Measurements from ENCODE around the gene NR1D1.

NR1D1 gene

GRCh38 chr17:40061609-40062038 lies 38.8 kb downstream of the NR1D1 start:
- DNase-seq: no peak

GRCh38 chr17:40060887-40061608 lies 39.3 kb downstream of the NR1D1 start:
- no peak for DNase-seq

DNA sequence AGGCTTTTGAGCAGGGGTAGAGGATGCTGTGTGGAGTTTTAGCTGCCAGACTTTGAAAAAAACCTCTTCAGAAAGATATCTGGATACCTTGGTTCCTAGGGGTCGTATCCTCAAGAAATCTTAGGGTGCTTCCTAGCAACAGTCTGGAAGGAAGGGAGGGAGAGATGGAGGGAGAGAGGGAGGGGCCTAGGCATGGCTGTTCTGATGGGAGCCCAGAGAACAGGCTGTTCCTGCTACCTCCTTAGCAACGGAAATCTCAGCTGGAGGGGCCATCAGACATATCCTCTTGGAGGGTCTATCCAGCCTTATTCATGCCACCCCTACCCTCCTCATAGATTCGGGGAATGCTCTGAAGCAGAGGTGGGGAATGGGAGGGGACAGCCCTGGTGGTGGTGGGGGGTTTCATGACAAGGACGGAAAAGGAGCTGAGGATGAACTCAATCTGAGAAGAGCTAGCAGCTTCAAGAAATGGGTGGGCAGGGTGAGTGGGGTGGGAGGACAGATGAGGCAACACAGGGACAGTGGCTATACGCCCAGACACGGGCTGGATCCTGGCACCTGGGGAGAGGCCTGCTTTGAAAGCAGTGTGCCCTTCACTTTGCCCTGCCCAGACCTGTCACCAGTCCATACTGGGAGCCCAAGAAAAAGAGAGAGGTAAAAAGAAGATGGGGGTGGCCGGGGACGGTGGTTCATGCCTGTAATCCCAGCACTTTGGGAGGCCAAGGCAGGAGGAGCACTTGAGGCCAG lies 40.5 kb downstream of the NR1D1 start:
- no peak for DNase-seq

- DNase-seq: no peak
Observed at GRCh38 chr17:40058865-40059264, 41.5 kb downstream of the NR1D1 start.

DNA sequence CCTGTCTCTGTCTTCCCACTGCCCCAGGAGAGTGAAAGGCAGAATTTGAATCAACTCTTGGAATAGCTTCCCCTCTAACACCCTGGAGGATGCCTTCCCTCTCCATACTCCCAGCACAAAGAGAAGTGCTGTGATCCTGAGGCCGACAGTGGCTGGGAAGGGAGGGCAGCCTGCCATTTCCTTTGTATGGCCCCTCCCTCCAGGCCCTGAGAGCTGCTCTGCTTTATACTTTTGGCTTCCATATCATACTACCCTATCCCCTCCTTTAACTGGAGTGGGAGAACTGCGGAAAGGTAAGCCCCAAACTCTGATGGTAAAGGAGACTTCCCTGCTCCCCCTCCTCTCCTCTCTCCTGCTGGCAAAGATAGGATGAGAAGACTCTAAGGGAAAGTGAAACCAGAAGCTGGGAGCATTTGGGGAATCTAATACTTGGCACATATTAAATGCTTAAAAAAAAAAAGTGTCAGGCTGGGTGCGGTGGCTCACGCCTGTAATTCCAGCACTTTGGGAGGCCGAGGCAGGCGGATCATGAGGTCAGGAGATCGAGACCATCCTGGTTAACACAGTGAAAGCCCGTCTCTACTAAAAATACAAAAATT lies 42.1 kb downstream of the NR1D1 start:
- DNase-seq: no peak

DNA sequence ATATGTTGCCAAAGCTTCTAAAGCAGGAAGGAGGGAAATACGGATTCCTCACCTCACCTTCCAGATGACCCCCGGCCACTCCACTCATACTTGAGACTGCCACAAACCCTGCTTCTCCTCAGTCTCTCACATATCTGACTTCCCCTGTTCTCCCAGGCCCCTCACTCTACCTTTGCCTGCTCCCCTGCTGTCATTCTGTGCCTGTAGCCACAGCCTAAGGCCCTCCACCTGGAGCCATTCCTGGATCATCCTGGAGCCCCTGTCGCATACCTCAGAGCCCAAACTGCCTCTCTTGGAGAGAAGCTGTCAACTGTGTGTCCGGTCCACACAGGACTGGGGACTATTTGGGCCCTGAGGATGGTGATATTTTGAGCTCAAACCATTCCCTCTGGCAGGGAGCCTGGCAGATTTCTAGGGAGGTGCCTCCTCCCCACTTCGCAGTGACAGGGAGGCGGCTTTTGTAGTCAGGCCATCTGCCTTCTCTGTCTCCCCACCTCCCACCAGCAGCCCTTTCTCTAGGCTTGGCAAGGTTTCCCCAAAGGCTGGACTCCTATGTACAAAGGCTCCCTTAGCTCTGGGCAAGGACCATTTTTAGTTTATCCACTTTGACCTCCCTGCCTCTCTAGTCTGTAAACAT lies 43.9 kb downstream of the NR1D1 start:
- DNase-seq: no peak
